H1 (cell line): ENCODE data around the gene SNRK. TPM values are rescaled to one million over a fixed set of nuclear protein-coding genes. Genes with fewer than 3 reads are reported as not detected.

Experiments
- ATF2 ChIP-seq: IDR thresholded peaks from 2 replicates; pipeline ENCODE4 v1.6.1; 2012; ENCODE audit warnings: low read length, inconsistent platforms
- BACH1 ChIP-seq: IDR thresholded peaks from 2 replicates; pipeline ENCODE4 v1.6.1; 2012; ENCODE audit warnings: low read length, improper control_type of control experiment
- BCL11A ChIP-seq, 2 experiments: IDR thresholded peaks; one replicate each; pipeline ENCODE4 v1.6.1; 2011; ENCODE audit warnings: low read depth in 2 of 2, low read length in 2 of 2, mild to moderate bottlenecking in 2 of 2
- CBX5 ChIP-seq: fragments of 300-800, 300-1000 bp; sonication (generic); IDR thresholded peaks from 2 replicates; pipeline ENCODE4 v1.7.1; 2016; ENCODE audit warnings: antibody characterized with exemption, low read length, low read depth
- CHD7 ChIP-seq: fragments of 300-600 bp; sonication (generic); IDR thresholded peaks from 2 replicates; pipeline ENCODE4 v1.7.1; 2012; ENCODE audit warnings: low read length, moderate library complexity, mild to moderate bottlenecking, inconsistent platforms; ENCODE audit not compliant: insufficient replicate concordance
- CREB1 ChIP-seq: IDR thresholded peaks from 2 replicates; pipeline ENCODE4 v1.6.1; 2012; ENCODE audit warnings: inconsistent platforms
- E2F6 ChIP-seq: IDR thresholded peaks from 2 replicates; pipeline ENCODE4 v1.6.1; 2012; ENCODE audit warnings: inconsistent platforms
- HDAC6 ChIP-seq: IDR thresholded peaks from one replicate; pipeline ENCODE4 v1.7.1; 2012; ENCODE audit warnings: low read depth, mild to moderate bottlenecking, inconsistent platforms, low read length, moderate library complexity
- KDM4A ChIP-seq: IDR thresholded peaks from one replicate; pipeline ENCODE4 v1.7.1; 2012; ENCODE audit warnings: low read depth, mild to moderate bottlenecking, moderate library complexity, low read length, inconsistent platforms; ENCODE audit not compliant: severe bottlenecking
- RFX5 ChIP-seq: IDR thresholded peaks from 2 replicates; pipeline ENCODE4 v1.6.1; 2011; ENCODE audit warnings: low read depth, low read length, improper control_type of control experiment, borderline replicate concordance
- polyA plus RNA-seq, 7 experiments: library from polyadenylated mRNA; depleted of rRNA in 3 of 7; stranded (reverse) in 5 of 7; unstranded in 2 of 7; fragments of >200 nt in 5 of 7; fragments of 200-250 nt in 2 of 7; gene quantifications; 1 replicate in 5 of 7; 2 replicates in 1 of 7; 4 replicates in 1 of 7; pipeline versions ENCODE4 v1.2.1 to v1.2.3, GENCODE V29; 2011 to 2013; ENCODE audit warnings: missing spikeins in 2 of 7, mixed read lengths in 2 of 7
- total RNA-seq: library from RNA; stranded (reverse); fragmentation: NEBNext Ultra II Directional; extraction: Animal tissue kit (Norgen Biotek cat#: 25700); gene quantifications from 2 replicates; pipeline ENCODE4 v1.2.1, GENCODE V29; 2021

Gene SNRK
- total and polyA plus RNA-seq, 2 of the 8 experiments (the other 6 are each of a cell fraction or from before 2014, with no cell fraction given): 4.4 to 11.7 TPM

GRCh38 chr3:43391621-43392020 is 105.3 kb downstream of the SNRK start (continued):
- no peak for TF ChIP-seq CHD7
- no peak for TF ChIP-seq CREB1
- no peak for TF ChIP-seq HDAC6
- TF ChIP-seq E2F6: no peak
- no peak for TF ChIP-seq CBX5
- TF ChIP-seq BACH1: no peak
- TF ChIP-seq ATF2: no peak
- no peak for TF ChIP-seq KDM4A
- TF ChIP-seq BCL11A (IDR thresholded peaks at IDR 0.05; ENCODE audit: low read depth in 2 of 2, low read length in 2 of 2): no peak
- TF ChIP-seq RFX5: no peak
